ENCODE measurements around the gene RNASE11.

GRCh38 chr14:20601522-20601921 lies 13.7 kb upstream of the RNASE11 start:
- TF ChIP-seq, protein P1, sequence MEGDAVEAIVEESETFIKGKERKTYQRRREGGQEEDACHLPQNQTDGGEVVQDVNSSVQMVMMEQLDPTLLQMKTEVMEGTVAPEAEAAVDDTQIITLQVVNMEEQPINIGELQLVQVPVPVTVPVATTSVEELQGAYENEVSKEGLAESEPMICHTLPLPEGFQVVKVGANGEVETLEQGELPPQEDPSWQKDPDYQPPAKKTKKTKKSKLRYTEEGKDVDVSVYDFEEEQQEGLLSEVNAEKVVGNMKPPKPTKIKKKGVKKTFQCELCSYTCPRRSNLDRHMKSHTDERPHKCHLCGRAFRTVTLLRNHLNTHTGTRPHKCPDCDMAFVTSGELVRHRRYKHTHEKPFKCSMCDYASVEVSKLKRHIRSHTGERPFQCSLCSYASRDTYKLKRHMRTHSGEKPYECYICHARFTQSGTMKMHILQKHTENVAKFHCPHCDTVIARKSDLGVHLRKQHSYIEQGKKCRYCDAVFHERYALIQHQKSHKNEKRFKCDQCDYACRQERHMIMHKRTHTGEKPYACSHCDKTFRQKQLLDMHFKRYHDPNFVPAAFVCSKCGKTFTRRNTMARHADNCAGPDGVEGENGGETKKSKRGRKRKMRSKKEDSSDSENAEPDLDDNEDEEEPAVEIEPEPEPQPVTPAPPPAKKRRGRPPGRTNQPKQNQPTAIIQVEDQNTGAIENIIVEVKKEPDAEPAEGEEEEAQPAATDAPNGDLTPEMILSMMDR (IDR thresholded peaks at IDR 0.05; ENCODE audit: low read depth, low read length, missing input control) = no peak
- TF ChIP-seq GABPA (IDR thresholded peaks at IDR 0.05 in 1 of 2, conservative IDR thresholded peaks at IDR 0.05 in 1 of 2) (no peak), RAD21 (IDR thresholded peaks at IDR 0.05) (no peak), YY1 (IDR thresholded peaks at IDR 0.05) (no peak), MAX (IDR thresholded peaks at IDR 0.05) (no peak), EGR1 (IDR thresholded peaks at IDR 0.05; ENCODE audit: low read depth in 2 of 2) (no peak), REST (IDR thresholded peaks at IDR 0.05) (no peak), SP1 (IDR thresholded peaks at IDR 0.05) (no peak), JUND (IDR thresholded peaks at IDR 0.05) (no peak), RXRA (IDR thresholded peaks at IDR 0.05) (no peak), ATF3 (IDR thresholded peaks at IDR 0.05) (no peak), FOXA1 (IDR thresholded peaks at IDR 0.05) (no peak)
- TF ChIP-seq, protein P2, sequence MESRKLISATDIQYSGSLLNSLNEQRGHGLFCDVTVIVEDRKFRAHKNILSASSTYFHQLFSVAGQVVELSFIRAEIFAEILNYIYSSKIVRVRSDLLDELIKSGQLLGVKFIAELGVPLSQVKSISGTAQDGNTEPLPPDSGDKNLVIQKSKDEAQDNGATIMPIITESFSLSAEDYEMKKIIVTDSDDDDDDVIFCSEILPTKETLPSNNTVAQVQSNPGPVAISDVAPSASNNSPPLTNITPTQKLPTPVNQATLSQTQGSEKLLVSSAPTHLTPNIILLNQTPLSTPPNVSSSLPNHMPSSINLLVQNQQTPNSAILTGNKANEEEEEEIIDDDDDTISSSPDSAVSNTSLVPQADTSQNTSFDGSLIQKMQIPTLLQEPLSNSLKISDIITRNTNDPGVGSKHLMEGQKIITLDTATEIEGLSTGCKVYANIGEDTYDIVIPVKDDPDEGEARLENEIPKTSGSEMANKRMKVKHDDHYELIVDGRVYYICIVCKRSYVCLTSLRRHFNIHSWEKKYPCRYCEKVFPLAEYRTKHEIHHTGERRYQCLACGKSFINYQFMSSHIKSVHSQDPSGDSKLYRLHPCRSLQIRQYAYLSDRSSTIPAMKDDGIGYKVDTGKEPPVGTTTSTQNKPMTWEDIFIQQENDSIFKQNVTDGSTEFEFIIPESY (IDR thresholded peaks at IDR 0.05) = no peak

Measured in liver (tissue), 3 donors.